UCSD-AML1 (cell line): ENCODE results near the gene SDF2L1.
A peak's percentile ranks its signal among the peaks of the same experiment; 100 is the strongest.
"Not testable (repeated sequence)": the region's sequence is repeated elsewhere in the genome, so short reads cannot be mapped to it uniquely, and the experiment has no call there.

Source experiments
- DNase-seq: peaks from one replicate; lab custom pipeline; 2025; ENCODE audit not compliant: unreplicated experiment; lab: John Stamatoyannopoulos, UW

SDF2L1 gene

GRCh38 chr22:21641789-21642583 is at the start of gene SDF2L1:
Gene SDF2L1 (plus strand): TSS chr22:21642302. CDS start chr22:21642337, 35 bp downstream.
- peak; percentile 97 for DNase-seq

- DNase-seq = no peak
These were observed 49.7 kb upstream of the SDF2L1 start for GRCh38 chr22:21592422-21592821.

- DNase-seq = no peak
These were observed 48.5 kb upstream of the SDF2L1 start for GRCh38 chr22:21593406-21594232.

GRCh38 chr22:21594865-21595452 is 47.1 kb upstream of the SDF2L1 start:
- no peak for DNase-seq

GRCh38 chr22:21596356-21597135 is 45.6 kb upstream of the SDF2L1 start:
- DNase-seq = not testable (repeated sequence)

- DNase-seq = no peak
These were observed 43.8 kb upstream of the SDF2L1 start for GRCh38 chr22:21598302-21598701.

- no peak for DNase-seq
These were observed 42.8 kb upstream of the SDF2L1 start for GRCh38 chr22:21599053-21599893.

GRCh38 chr22:21602579-21602978 is 39.5 kb upstream of the SDF2L1 start:
- no peak for DNase-seq

GRCh38 chr22:21603973-21604372 is 38.1 kb upstream of the SDF2L1 start:
- DNase-seq = no peak

- DNase-seq = no peak
These were observed 36.1 kb upstream of the SDF2L1 start for GRCh38 chr22:21605887-21606564.

- no peak for DNase-seq
These were observed 35.3 kb upstream of the SDF2L1 start for GRCh38 chr22:21606775-21607174.

- not testable (repeated sequence) for DNase-seq
These were observed 32.4 kb upstream of the SDF2L1 start for GRCh38 chr22:21609556-21610157.

- no peak for DNase-seq
These were observed 30.7 kb upstream of the SDF2L1 start for GRCh38 chr22:21611210-21611977.

- DNase-seq = no peak
These were observed 29.2 kb upstream of the SDF2L1 start for GRCh38 chr22:21612858-21613257.

GRCh38 chr22:21613553-21614233 is 28.4 kb upstream of the SDF2L1 start:
- no peak for DNase-seq

- DNase-seq = no peak
These were observed 26.4 kb upstream of the SDF2L1 start for GRCh38 chr22:21615731-21616130.

GRCh38 chr22:21617337-21617736 is 24.8 kb upstream of the SDF2L1 start:
- not testable (repeated sequence) for DNase-seq

GRCh38 chr22:21621025-21621424 is 21.1 kb upstream of the SDF2L1 start:
- DNase-seq = no peak
